Measurements from ENCODE around the gene CPNE9. TPM values are rescaled to one million over a fixed set of nuclear protein-coding genes. Genes with fewer than 3 reads are reported as not detected.
"Not testable (repeated sequence)": the region's sequence is repeated elsewhere in the genome, so short reads cannot be mapped to it uniquely, and the experiment has no call there.

The CPNE9 gene
- polyA plus RNA-seq, 3 donors: 0.06 to 0.09 TPM; not detected in 1

GRCh38 chr3:9760779-9761505 is 57.3 kb downstream of the CPNE9 start:
- WGBS, 3 donors: 95 to 96% (median 95%) methylated on average over 10 of the region's 10 CpGs
- H3K27ac ChIP-seq (ENCODE audit: low read depth, low read length): no peak overlapping the region

- no peak overlapping the region for H3K27ac ChIP-seq (ENCODE audit: low read depth, low read length)
- 94 to 97% (median 95%) methylated on average over 5 of the region's 5 CpGs for WGBS, 3 donors
These were observed 58.3 kb downstream of the CPNE9 start for GRCh38 chr3:9761919-9762318.

- WGBS, 3 donors: 91 to 93% (median 92%) methylated on average over 8 of the region's 8 CpGs
- no peak overlapping the region for H3K27ac ChIP-seq (ENCODE audit: low read depth, low read length)
These were observed 59.2 kb downstream of the CPNE9 start for GRCh38 chr3:9762871-9763270.

- no peak overlapping the region for H3K27ac ChIP-seq (ENCODE audit: low read depth, low read length)
- WGBS, 3 donors: 84 to 93% (median 88%) methylated on average over 4 of the region's 4 CpGs
These were observed 62.2 kb downstream of the CPNE9 start for GRCh38 chr3:9765865-9766264.

- 51 to 65% (median 62%) methylated on average over 7 of the region's 7 CpGs for WGBS, 3 donors
- no peak overlapping the region for H3K27ac ChIP-seq (ENCODE audit: low read depth, low read length)
These were observed 63.8 kb downstream of the CPNE9 start for GRCh38 chr3:9767418-9767817.

GRCh38 chr3:9768141-9768775 is 64.6 kb downstream of the CPNE9 start:
- WGBS, 3 donors: 63 to 71% (median 69%) methylated on average over 6 of the region's 6 CpGs
- H3K27ac ChIP-seq (ENCODE audit: low read depth, low read length): no peak overlapping the region

GRCh38 chr3:9769012-9769411 is 65.4 kb downstream of the CPNE9 start:
- 56 to 80% (median 70%) methylated on average over 5 of the region's 5 CpGs for WGBS, 3 donors
- H3K27ac ChIP-seq (ENCODE audit: low read depth, low read length): no peak overlapping the region

- WGBS, 3 donors: 4 to 8% (median 6%) methylated on average over 48 to 49 of the region's 49 CpGs
- H3K27ac ChIP-seq (ENCODE audit: low read depth, low read length): peak within 1 kb of the TSS; percentile 48
These were observed 66.0 kb downstream of the CPNE9 start, which contains the start of gene CAMK1 for GRCh38 chr3:9769426-9770275. Gene CAMK1 (minus strand): TSS chr3:9769947. CDS start chr3:9767749, 2,198 bp downstream.

- WGBS, 3 donors: 8 to 13% (median 8%) methylated on average over 15 of the region's 15 CpGs
- peak overlapping the region; percentile 48 for H3K27ac ChIP-seq (ENCODE audit: low read depth, low read length)
These were observed 66.7 kb downstream of the CPNE9 start for GRCh38 chr3:9770276-9770812.

GRCh38 chr3:9771007-9771406 is 67.4 kb downstream of the CPNE9 start:
- H3K27ac ChIP-seq (ENCODE audit: low read depth, low read length): not testable (repeated sequence)
- WGBS, 3 donors: 78 to 93% (median 85%) methylated on average over 2 of the region's 2 CpGs

- WGBS, 3 donors: 61 to 75% (median 74%) methylated on average over 5 of the region's 5 CpGs
- H3K27ac ChIP-seq (ENCODE audit: low read depth, low read length): no peak overlapping the region
These were observed 73.5 kb downstream of the CPNE9 start for GRCh38 chr3:9776896-9777693.

- WGBS, 3 donors: 62 to 81% (median 67%) methylated on average over 1 of the region's 1 CpG
- no peak overlapping the region for H3K27ac ChIP-seq (ENCODE audit: low read depth, low read length)
These were observed 74.0 kb downstream of the CPNE9 start for GRCh38 chr3:9777694-9778021.

GRCh38 chr3:9778143-9779074 is 74.8 kb downstream of the CPNE9 start:
- no peak overlapping the region for H3K27ac ChIP-seq (ENCODE audit: low read depth, low read length)
- WGBS, 3 donors: 52 to 75% (median 62%) methylated on average over 5 of the region's 5 CpGs

GRCh38 chr3:9779075-9779593 is 75.5 kb downstream of the CPNE9 start:
- no peak overlapping the region for H3K27ac ChIP-seq (ENCODE audit: low read depth, low read length)

More at GRCh38 chr3:9779075-9779593, 75.5 kb downstream of the CPNE9 start:
- 49 to 78% (median 63%) methylated on average over 6 of the region's 6 CpGs for WGBS, 3 donors
